PC-3 (cell line): Measurements from ENCODE around the gene ZMIZ1. TPM values are rescaled to one million over a fixed set of nuclear protein-coding genes. Genes with fewer than 3 reads are reported as not detected.

Source experiments
- ATAC-seq: fragments of 200-7000 bp; cut with Tn5 transposase; 2 replicates; pipeline ENCODE4 v1.9.1; 2020; ENCODE audit warnings: mild to moderate bottlenecking, moderate library complexity
- BruUV-seq: library from RNA; stranded (reverse); fragments of 400-500 nt; replicated peaks from 2 replicates; lab custom pipeline; 2021; lab: Mats Ljungman, UMichigan
- CTCF ChIA-PET: fragments of 300-600 bp; sonication (Branson Sonifier 250); formaldehyde crosslinking; loops from one replicate; lab custom pipeline; 2022; ENCODE audit warnings: antibody characterized with exemption; lab: Charles Lee
- POLR2A ChIA-PET: fragments of 300-600 bp; sonication (Branson Sonifier 250); formaldehyde crosslinking; loops from one replicate; lab custom pipeline; 2022; ENCODE audit warnings: antibody characterized with exemption; ENCODE audit not compliant: unreplicated experiment; lab: Charles Lee
- DNase-seq: peaks from one replicate; pipeline ENCODE4 v3.0.0-alpha.2; 2015
- H2AFZ ChIP-seq: fragments of 300-600 bp; sonication (generic); 2 replicates; pipeline ENCODE4 v1.6.0; 2016; ENCODE audit warnings: antibody characterized with exemption, low read length
- H3F3A ChIP-seq: fragments of 300-600 bp; sonication (generic); one replicate; pipeline ENCODE4 v1.6.0; 2017; ENCODE audit warnings: antibody characterized with exemption, low read length, control low read depth, mild to moderate bottlenecking; ENCODE audit not compliant: unreplicated experiment
- H3K27ac ChIP-seq: fragments of 300-600 bp; sonication (generic); 2 replicates; pipeline ENCODE4 v1.5.1; 2016; ENCODE audit warnings: mild to moderate bottlenecking, low read length
- H3K27me3 ChIP-seq: fragments of 300-600 bp; sonication (generic); 2 replicates; pipeline ENCODE4 v1.6.1; 2016; ENCODE audit warnings: low read length, mixed read lengths
- H3K36me3 ChIP-seq: fragments of 300-600 bp; sonication (generic); 2 replicates; pipeline ENCODE4 v1.6.1; 2016; ENCODE audit warnings: low read depth, mixed run types, low read length, mixed read lengths
- H3K4me1 ChIP-seq: fragments of 300-600 bp; sonication (generic); 2 replicates; pipeline ENCODE4 v1.5.1; 2016; ENCODE audit warnings: low read length; ENCODE audit not compliant: insufficient read depth
- H3K4me2 ChIP-seq: fragments of 300-600 bp; sonication (generic); 2 replicates; pipeline ENCODE4 v1.6.0; 2016; ENCODE audit warnings: low read length
- H3K4me3 ChIP-seq: fragments of 300-600 bp; sonication (generic); 2 replicates; pipeline ENCODE4 v1.5.1; 2016; ENCODE audit warnings: mild to moderate bottlenecking, low read length, mixed read lengths
- H3K79me2 ChIP-seq: fragments of 300-600 bp; sonication (generic); 2 replicates; pipeline ENCODE4 v1.6.1; 2017; ENCODE audit warnings: low read length, mixed read lengths
- H3K9ac ChIP-seq: fragments of 300-600 bp; sonication (generic); 2 replicates; pipeline ENCODE4 v1.6.0; 2016; ENCODE audit warnings: mild to moderate bottlenecking, low read length
- H3K9me2 ChIP-seq: fragments of 300-600 bp; sonication (generic); replicated peaks from 2 replicates; pipeline ENCODE4 v1.6.1; 2016; ENCODE audit warnings: mixed run types, low read length, mixed read lengths
- H3K9me3 ChIP-seq: fragments of 300-600 bp; sonication (generic); 2 replicates; pipeline ENCODE4 v1.6.1; 2016; ENCODE audit warnings: low read length, mixed read lengths
- H4K20me1 ChIP-seq: fragments of 300-600 bp; sonication (generic); 2 replicates; pipeline ENCODE4 v1.6.1; 2016; ENCODE audit warnings: low read length, mixed read lengths
- EZH2 ChIP-seq: fragments of 300-600 bp; sonication (generic); IDR thresholded peaks from one replicate; pipeline ENCODE4 v1.6.1; 2017; ENCODE audit warnings: antibody characterized with exemption, mild to moderate bottlenecking, low read length; ENCODE audit not compliant: unreplicated experiment
- EZH2phosphoT487 ChIP-seq: fragments of 300-600 bp; sonication (generic); IDR thresholded peaks from 2 replicates; pipeline ENCODE4 v1.6.1; 2018; ENCODE audit warnings: mild to moderate bottlenecking, antibody characterized with exemption, low read length, borderline replicate concordance
- intact Hi-C: fragments of 100-400 bp; cut with micrococcal nuclease; formaldehyde crosslinking; loops from 2 replicates; pipeline ENCODE4 v1.9.0; 2023
- total RNA-seq: library from RNA; depleted of rRNA; stranded (reverse); fragments of >200 nt; gene quantifications from 2 replicates; pipeline ENCODE4 v1.2.3, GENCODE V29; 2014
- TF ChIP-seq, protein P1 (sequence below): fragments of 300-600 bp; sonication (generic); conservative IDR thresholded peaks from 2 replicates; pipeline ENCODE4 v1.5.1; 2017; ENCODE audit warnings: antibody characterized with exemption, low read depth, mild to moderate bottlenecking, low read length

Gene ZMIZ1
- total RNA-seq, 1 experiment from 2014 or later = 55.4 TPM

DNA sequence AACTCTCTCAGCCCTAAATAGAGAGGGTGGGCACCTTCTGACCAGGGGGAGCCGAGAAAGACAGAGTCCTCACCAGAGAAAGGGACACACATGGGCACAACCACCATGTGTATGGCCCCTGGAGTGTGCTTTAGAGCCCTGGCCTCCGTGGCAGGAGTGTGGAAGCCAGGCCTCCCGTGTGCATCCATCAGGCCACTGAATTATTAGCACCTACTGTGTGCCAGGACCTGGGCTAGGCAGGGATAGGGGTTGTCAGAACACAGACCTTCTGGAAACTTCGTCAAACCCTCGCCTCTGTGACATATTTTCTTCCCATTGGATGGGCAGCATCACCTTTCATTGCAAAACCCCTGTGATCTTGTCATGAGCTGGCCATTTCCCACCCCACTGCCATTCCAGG lies 78.5 kb downstream of the ZMIZ1 start:
- no peak overlapping the region for H3K4me2 ChIP-seq
- peaks cover 23% of the 10 kb centered on the region for H3K79me2 ChIP-seq
- H3K9me3 ChIP-seq = no peaks in the 10 kb centered on the region
- TF ChIP-seq, protein P1, sequence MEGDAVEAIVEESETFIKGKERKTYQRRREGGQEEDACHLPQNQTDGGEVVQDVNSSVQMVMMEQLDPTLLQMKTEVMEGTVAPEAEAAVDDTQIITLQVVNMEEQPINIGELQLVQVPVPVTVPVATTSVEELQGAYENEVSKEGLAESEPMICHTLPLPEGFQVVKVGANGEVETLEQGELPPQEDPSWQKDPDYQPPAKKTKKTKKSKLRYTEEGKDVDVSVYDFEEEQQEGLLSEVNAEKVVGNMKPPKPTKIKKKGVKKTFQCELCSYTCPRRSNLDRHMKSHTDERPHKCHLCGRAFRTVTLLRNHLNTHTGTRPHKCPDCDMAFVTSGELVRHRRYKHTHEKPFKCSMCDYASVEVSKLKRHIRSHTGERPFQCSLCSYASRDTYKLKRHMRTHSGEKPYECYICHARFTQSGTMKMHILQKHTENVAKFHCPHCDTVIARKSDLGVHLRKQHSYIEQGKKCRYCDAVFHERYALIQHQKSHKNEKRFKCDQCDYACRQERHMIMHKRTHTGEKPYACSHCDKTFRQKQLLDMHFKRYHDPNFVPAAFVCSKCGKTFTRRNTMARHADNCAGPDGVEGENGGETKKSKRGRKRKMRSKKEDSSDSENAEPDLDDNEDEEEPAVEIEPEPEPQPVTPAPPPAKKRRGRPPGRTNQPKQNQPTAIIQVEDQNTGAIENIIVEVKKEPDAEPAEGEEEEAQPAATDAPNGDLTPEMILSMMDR = no peak
- no peak for TF ChIP-seq EZH2
- TF ChIP-seq EZH2phosphoT487 = no peak
- H3K36me3 ChIP-seq = peaks cover 14% of the 10 kb centered on the region; the same call in 1 of the 2 replicates
- no peak for DNase-seq
- H3K4me1 ChIP-seq = peaks cover 54% of the 10 kb centered on the region
- H3K27ac ChIP-seq = no peak overlapping the region
- H4K20me1 ChIP-seq = no peaks in the 10 kb centered on the region
- H3K9me2 ChIP-seq = no peaks in the 10 kb centered on the region
- H3K9ac ChIP-seq = no peak overlapping the region
- ATAC-seq = no peak
- H3F3A ChIP-seq = peaks cover 5% of the 10 kb centered on the region
- H2AFZ ChIP-seq = no peak overlapping the region
- no peak overlapping the region for H3K4me3 ChIP-seq
- ChIA-PET POLR2A (interaction anchor here (0.7 kb wide), 1 partner anchor 76 kb away, joined by 4 read pairs; no protein-coding TSS in a partner anchor), CTCF (no interaction called here)
- BruUV-seq = no TSS peak
- no peaks in the 10 kb centered on the region for H3K27me3 ChIP-seq
- intact Hi-C loops = no loop called here

DNA sequence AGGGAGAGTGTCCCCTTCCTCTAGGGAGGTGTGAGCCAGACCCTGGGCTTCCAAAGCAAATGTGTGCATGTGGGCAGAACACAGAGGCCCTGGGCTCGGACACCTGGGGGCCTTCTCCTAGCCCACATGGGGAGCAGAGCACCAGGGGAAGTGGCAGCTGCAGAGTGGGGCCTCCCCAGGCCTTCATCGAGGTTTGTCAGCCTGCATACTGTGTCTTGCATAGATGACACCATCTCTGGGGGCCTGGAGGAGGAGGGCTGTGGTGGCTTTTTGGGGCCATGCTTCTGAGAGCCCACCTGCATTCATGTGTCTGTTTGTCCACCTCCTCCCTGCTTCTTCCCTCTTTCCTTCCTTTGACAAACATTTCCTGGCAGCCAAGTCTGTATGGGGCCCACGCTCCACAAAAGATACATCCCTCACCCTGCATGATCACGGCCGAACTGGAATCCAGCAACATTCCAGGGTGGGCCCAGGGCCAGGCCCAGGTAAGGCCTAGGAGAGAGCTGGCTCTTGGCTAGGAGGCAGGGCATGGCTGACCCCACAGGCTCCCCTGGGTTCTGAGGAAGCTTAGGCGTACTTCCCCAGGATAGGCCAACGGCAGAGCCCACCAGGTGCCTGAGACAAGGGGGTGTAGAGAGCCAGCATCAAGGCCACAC lies 79.2 kb downstream of the ZMIZ1 start:
- H3K79me2 ChIP-seq = peaks cover 29% of the 10 kb centered on the region
- no peak overlapping the region for H3K9ac ChIP-seq
- ATAC-seq = no peak
- ChIA-PET POLR2A (interaction anchor here (0.5 to 1.6 kb wide), 4 partner anchors 9 to 1309 kb away, joined by 3 to 7 read pairs (median 5); no protein-coding TSS in a partner anchor), CTCF (interaction anchor here (0.7 to 1.9 kb wide), 3 partner anchors 47 to 81 kb away, joined by 3 to 22 read pairs (median 6); no protein-coding TSS in a partner anchor)
- H3F3A ChIP-seq = peaks cover 5% of the 10 kb centered on the region
- H3K9me2 ChIP-seq = no peaks in the 10 kb centered on the region
- peaks cover 60% of the 10 kb centered on the region for H3K4me1 ChIP-seq
- peaks cover 9% of the 10 kb centered on the region; the same call in 1 of the 2 replicates for H3K36me3 ChIP-seq
- BruUV-seq = no TSS peak
- peak overlapping the region; percentile 77 for H3K27ac ChIP-seq
- no peak for DNase-seq
- no peaks in the 10 kb centered on the region for H4K20me1 ChIP-seq
- H3K9me3 ChIP-seq = no peaks in the 10 kb centered on the region
- intact Hi-C loops = no loop called here
- no peaks in the 10 kb centered on the region for H3K27me3 ChIP-seq
- H2AFZ ChIP-seq = no peak overlapping the region
- TF ChIP-seq, protein P1 = no peak
- TF ChIP-seq EZH2 = no peak
- no peak for TF ChIP-seq EZH2phosphoT487
- H3K4me2 ChIP-seq = no peak overlapping the region
- no peak overlapping the region for H3K4me3 ChIP-seq
